Prostate gland (tissue), 2 donors: Measurements from ENCODE around the gene DIP2B. TPM values are rescaled to one million over a fixed set of nuclear protein-coding genes. Genes with fewer than 3 reads are reported as not detected.
A peak's percentile ranks its signal among the peaks of the same experiment; 100 is the strongest.

Experiments used
- DNase-seq: peaks from one replicate; pipeline ENCODE4 v3.0.0-alpha.2; 2019; ENCODE audit warnings: low spot score
- H3K27ac ChIP-seq, 2 donors: fragments of 200-600 bp; sonication (generic); 2 replicates each; pipeline ENCODE4 v1.5.1; 2017 to 2019
- H3K27me3 ChIP-seq: fragments of 200-600 bp; sonication (generic); replicated peaks from 2 replicates; pipeline ENCODE4 v1.5.1; 2019; ENCODE audit not compliant: insufficient read depth
- H3K36me3 ChIP-seq, 2 donors: fragments of 200-600 bp; sonication (generic); 1 replicate in 1 of 2; 2 replicates in 1 of 2; pipeline versions ENCODE4 v1.5.1 to v1.8.1; 2017 to 2019
- H3K4me1 ChIP-seq: fragments of 200-600 bp; sonication (generic); replicated peaks from 2 replicates; pipeline ENCODE4 v1.5.1; 2019
- H3K4me3 ChIP-seq, 2 donors: fragments of 200-600 bp; sonication (generic); 2 replicates each; pipeline ENCODE4 v1.5.1; 2017 to 2019
- H3K9me3 ChIP-seq: fragments of 200-600 bp; sonication (generic); 2 replicates; pipeline ENCODE4 v1.5.1; 2017
- CTCF ChIP-seq, 4 experiments: fragments of 200-600 bp in 2 of 4; fragments of 450-650 bp in 2 of 4; sonication (generic) in 2 of 4; IDR thresholded peaks; 1 replicate in 3 of 4; 2 replicates in 1 of 4; pipeline ENCODE4 v1.5.1; 2016 to 2019; ENCODE audit warnings: antibody characterized with exemption in 4 of 4, mild to moderate bottlenecking in 2 of 4, moderate library complexity in 2 of 4
- POLR2A ChIP-seq: fragments of 450-650 bp; IDR thresholded peaks from one replicate; pipeline ENCODE4 v1.6.1; 2016; ENCODE audit warnings: antibody characterized with exemption, mild to moderate bottlenecking
- POLR2AphosphoS5 ChIP-seq: sonication (generic); formaldehyde crosslinking; IDR thresholded peaks from one replicate; pipeline ENCODE4 v1.6.1; 2017; ENCODE audit warnings: antibody characterized with exemption
- WGBS: methylation state at CpG from one replicate; pipeline ENCODE4 v1.1.5; 2018; 5-methylcytosine and 5-hydroxymethylcytosine counted together
- intact Hi-C: fragments of 100-400 bp; cut with DNase I; formaldehyde crosslinking; loops from one replicate; pipeline ENCODE4 v1.14.2; 2022
- total RNA-seq, 2 donors: library from RNA; depleted of rRNA; stranded (reverse); fragments of >200 nt; gene quantifications; one replicate each; pipeline ENCODE4 v1.1.0, GENCODE V29; 2016

Gene DIP2B
- total RNA-seq, 2 donors from 2014 or later: 23.2 to 56.3 TPM

GRCh38 chr12:50546441-50547318 is 41.9 kb downstream of the DIP2B start:
- H3K27ac ChIP-seq: no peak overlapping the region
- H3K27me3 ChIP-seq: no peaks in the 10 kb centered on the region
- 33% methylated on average over 6 of the region's 6 CpGs for WGBS
- H3K9me3 ChIP-seq: no peaks in the 10 kb centered on the region
- TF ChIP-seq POLR2AphosphoS5: no peak
- no peak for TF ChIP-seq CTCF (IDR thresholded peaks at IDR 0.05)
- no peak for TF ChIP-seq POLR2A
- intact Hi-C loops: no loop called here
- H3K4me3 ChIP-seq: no peak overlapping the region
- H3K36me3 ChIP-seq: no peaks in the 10 kb centered on the region
- H3K4me1 ChIP-seq: peaks cover 2% of the 10 kb centered on the region
- DNase-seq: no peak

- no peak for DNase-seq
- Histone ChIP-seq H3K4me1 (no peaks in the 10 kb centered on the region), H3K4me3 (no peak overlapping the region), H3K36me3 (no peaks in the 10 kb centered on the region), H3K27me3 (no peaks in the 10 kb centered on the region), H3K9me3 (no peaks in the 10 kb centered on the region), H3K27ac (no peak overlapping the region)
- 96% methylated on average over 2 of the region's 2 CpGs for WGBS
- no peak for TF ChIP-seq POLR2A
- TF ChIP-seq POLR2AphosphoS5: no peak
- TF ChIP-seq CTCF (IDR thresholded peaks at IDR 0.05): no peak
- intact Hi-C loops: no loop called here
Observed at GRCh38 chr12:50547742-50548141, 43.0 kb downstream of the DIP2B start.

GRCh38 chr12:50549885-50550284 is 45.1 kb downstream of the DIP2B start:
- Histone ChIP-seq H3K27ac (no peak overlapping the region), H3K4me1 (no peaks in the 10 kb centered on the region), H3K27me3 (no peaks in the 10 kb centered on the region), H3K9me3 (no peaks in the 10 kb centered on the region), H3K4me3 (no peak overlapping the region), H3K36me3 (no peaks in the 10 kb centered on the region)
- no peak for DNase-seq
- TF ChIP-seq CTCF (IDR thresholded peaks at IDR 0.05): no peak
- no peak for TF ChIP-seq POLR2A
- TF ChIP-seq POLR2AphosphoS5: no peak
- WGBS: 82% methylated on average over 4 of the region's 4 CpGs
- intact Hi-C loops: no loop called here

- Histone ChIP-seq H3K4me3 (no peak overlapping the region), H3K4me1 (no peaks in the 10 kb centered on the region), H3K9me3 (no peaks in the 10 kb centered on the region), H3K27ac (no peak overlapping the region), H3K27me3 (no peaks in the 10 kb centered on the region), H3K36me3 (no peaks in the 10 kb centered on the region)
- intact Hi-C loops: no loop called here
- DNase-seq: no peak
- 48% methylated on average over 9 of the region's 9 CpGs for WGBS
- TF ChIP-seq POLR2AphosphoS5 (peak; percentile 6), POLR2A (no peak)
Observed at GRCh38 chr12:50550530-50551223, 45.9 kb downstream of the DIP2B start.

- intact Hi-C loops: no loop called here
- H3K27ac ChIP-seq: no peak overlapping the region
- H3K36me3 ChIP-seq: no peaks in the 10 kb centered on the region
- no peak overlapping the region for H3K4me3 ChIP-seq
- DNase-seq: no peak
- no peaks in the 10 kb centered on the region for H3K9me3 ChIP-seq
- WGBS: 98% methylated on average over 2 of the region's 2 CpGs
- no peaks in the 10 kb centered on the region for H3K4me1 ChIP-seq
- H3K27me3 ChIP-seq: no peaks in the 10 kb centered on the region
- TF ChIP-seq POLR2AphosphoS5 (no peak), CTCF (IDR thresholded peaks at IDR 0.05) (no peak), POLR2A (no peak)
Observed at GRCh38 chr12:50551866-50552265, 47.1 kb downstream of the DIP2B start.
